ENCODE data around the gene SDR39U1. TPM values are rescaled to one million over a fixed set of nuclear protein-coding genes. Genes with fewer than 3 reads are reported as not detected.
A peak's percentile ranks its signal among the peaks of the same experiment; 100 is the strongest.

The SDR39U1 gene
- total and polyA plus RNA-seq, 7 donors, result 55.7 to 110 (median 63.6) TPM

DNA sequence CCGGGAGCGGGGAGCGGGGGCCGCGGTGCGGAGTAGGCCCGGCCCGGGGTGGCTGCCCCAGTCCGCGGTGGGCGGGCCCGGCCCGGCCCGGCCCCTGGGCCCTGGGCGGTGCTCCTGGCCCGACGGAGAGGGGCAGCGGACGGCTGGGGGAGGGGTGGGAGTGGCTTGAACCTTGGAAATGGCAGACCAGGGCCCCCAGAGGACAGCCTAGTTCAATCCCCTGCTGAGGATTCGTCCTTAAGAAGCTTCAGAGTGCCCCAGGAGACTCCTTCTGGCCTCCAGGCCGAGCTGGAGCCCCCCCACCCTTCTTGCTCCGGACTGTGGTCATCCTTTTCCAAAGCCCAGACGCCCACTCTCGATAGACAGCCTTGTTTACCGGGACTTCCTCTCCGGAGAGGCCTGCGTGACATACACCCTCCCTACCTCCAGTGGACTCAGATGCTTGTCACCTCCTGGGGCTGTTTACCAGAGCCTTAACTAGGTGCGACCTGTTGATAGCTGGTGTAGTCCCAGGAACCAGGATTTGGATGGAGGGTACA is 12.4 kb downstream of the SDR39U1 start:
- Histone ChIP-seq H3K4me3 (peak overlapping the region; percentile 84), H3K27me3 (ENCODE audit: insufficient read depth in 3 of 3, low read length in 2 of 3) (no peaks in the 10 kb centered on the region), H3K4me1 (peaks cover 17% of the 10 kb centered on the region), H3K27ac (peak overlapping the region; percentile 98), H3K36me3 (ENCODE audit: insufficient read depth in 1 of 2, low read depth in 1 of 2) (peaks cover 0 to 40% of the 10 kb centered on the region in 2 donors), H3K9me3 (no peaks in the 10 kb centered on the region)
- peak; percentile 73 to 83 (median 78) for ATAC-seq
- 1 to 4% (median 3%) methylated on average over 9 to 28 of the region's 28 CpGs for whole genome bisulfite sequencing, 3 donors
- TF ChIP-seq, protein P1, sequence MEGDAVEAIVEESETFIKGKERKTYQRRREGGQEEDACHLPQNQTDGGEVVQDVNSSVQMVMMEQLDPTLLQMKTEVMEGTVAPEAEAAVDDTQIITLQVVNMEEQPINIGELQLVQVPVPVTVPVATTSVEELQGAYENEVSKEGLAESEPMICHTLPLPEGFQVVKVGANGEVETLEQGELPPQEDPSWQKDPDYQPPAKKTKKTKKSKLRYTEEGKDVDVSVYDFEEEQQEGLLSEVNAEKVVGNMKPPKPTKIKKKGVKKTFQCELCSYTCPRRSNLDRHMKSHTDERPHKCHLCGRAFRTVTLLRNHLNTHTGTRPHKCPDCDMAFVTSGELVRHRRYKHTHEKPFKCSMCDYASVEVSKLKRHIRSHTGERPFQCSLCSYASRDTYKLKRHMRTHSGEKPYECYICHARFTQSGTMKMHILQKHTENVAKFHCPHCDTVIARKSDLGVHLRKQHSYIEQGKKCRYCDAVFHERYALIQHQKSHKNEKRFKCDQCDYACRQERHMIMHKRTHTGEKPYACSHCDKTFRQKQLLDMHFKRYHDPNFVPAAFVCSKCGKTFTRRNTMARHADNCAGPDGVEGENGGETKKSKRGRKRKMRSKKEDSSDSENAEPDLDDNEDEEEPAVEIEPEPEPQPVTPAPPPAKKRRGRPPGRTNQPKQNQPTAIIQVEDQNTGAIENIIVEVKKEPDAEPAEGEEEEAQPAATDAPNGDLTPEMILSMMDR (IDR thresholded peaks at IDR 0.05), result no peak
- DNase-seq, result peak; percentile 85 to 90
- intact Hi-C loops (cut with DNase I), result loop anchor here (1.0 to 10.0 kb wide), 2 partner anchors 64 to 185 kb away; partner anchors contain the start of gene TINF2 (in 1 of the 2)

DNA sequence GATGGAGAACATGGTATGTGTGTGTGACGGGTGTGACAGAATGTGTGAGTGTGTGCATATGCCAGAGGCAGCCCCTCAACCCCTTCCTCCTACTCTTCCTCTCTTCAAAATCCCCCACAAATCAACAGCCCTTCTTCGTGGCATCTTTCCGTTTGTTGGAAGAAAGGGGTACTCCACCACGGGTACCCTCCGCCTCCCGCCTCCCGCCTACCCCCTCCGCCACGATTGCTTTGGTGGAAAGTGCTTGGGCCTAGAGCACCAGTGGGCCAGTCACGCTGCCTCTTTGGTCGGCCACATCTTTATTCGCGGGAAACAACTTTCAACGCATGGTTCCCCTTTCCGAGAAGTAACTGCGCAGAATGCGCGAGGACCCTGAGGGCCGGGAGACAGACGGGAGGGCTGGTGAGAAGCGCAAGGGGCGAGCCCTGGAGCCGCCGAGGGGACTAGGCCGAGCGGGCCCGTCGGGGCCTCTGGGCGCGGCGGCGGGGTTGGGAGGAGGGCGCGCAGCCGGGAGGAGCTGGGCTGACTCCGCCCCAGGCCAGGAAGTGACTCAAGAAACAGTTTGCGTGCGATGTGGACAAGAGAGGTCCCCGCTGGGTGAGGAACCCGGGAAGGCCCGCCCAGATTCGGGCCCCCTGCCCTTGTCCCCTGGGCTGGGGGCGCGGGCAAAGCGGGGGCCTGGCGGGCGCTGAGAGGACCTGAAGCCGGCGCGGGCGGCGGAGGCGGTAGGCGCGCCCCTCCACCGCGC is 13.0 kb downstream of the SDR39U1 start, which contains the start of the genes CBLN3 and KHNYN:
CBLN3 (minus strand) TSS at position 274 of the 748 bp plus-strand sequence. CDS start 614 bp downstream, outside the sequence.
KHNYN (plus strand) TSS at position 560 of the 748 bp plus-strand sequence. CDS start 777 bp downstream, outside the sequence.
- WGBS, 3 donors, result 4 to 6% (median 5%) methylated on average over 41 to 57 of the region's 57 CpGs
- DNase-seq, result peak; percentile 93 to 95
- intact Hi-C loops (cut with DNase I), result loop anchor here (1.0 to 10.0 kb wide), 2 partner anchors 63 to 185 kb away; partner anchors contain the start of gene TINF2 (in 1 of the 2)
- TF ChIP-seq, protein P1 (IDR thresholded peaks at IDR 0.05), result no peak
- Histone ChIP-seq H3K4me3 (peak within 1 kb of the TSS; percentile 84), H3K27ac (peak within 1 kb of the TSS; percentile 98), H3K4me1 (peaks cover 17% of the 10 kb centered on the region), H3K36me3 (ENCODE audit: insufficient read depth in 1 of 2, low read depth in 1 of 2) (peaks cover 0 to 36% of the 10 kb centered on the region in 2 donors), H3K9me3 (no peaks in the 10 kb centered on the region), H3K27me3 (ENCODE audit: insufficient read depth in 3 of 3, low read length in 2 of 3) (no peaks in the 10 kb centered on the region)
- ATAC-seq, result peak; percentile 89 to 93 (median 90)

DNA sequence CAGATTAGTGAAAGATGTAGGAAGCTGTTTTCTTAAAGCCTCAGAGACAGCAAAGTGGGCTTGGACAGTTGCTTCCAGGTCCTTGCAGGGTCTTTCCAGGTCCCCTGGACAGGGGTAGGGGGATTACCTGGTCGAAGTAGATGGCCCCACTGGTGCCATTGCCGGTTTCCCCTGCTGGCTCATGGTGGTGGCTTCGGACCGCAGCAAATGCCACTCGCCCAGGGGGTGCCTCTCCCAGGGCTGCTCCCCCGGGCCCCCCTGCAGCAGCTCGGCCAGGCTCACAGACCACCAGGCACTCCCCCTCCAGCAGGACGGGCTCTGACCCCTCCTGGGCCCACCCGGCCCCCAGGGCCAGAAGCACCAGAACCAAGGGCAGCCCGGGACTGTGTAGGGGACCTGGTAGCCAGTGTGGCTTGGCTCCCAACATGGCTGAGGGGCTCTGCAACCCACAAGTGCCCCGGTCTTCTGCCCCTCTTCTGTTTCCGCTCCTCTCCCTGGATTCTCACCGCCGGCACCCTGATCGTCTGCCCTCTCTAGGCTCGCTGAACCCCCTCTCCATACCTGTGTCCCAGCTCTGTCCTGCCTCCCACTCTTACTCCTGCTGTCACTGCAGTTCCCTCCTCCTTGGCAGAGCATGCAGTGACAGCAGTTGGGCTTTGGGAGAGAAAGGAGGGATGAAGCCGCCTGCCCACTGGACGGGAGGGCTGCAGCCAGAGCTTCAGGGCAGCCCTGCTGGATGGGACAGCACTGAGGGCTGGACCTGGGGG is 13.8 kb downstream of the SDR39U1 start:
- Histone ChIP-seq H3K4me1 (peaks cover 17% of the 10 kb centered on the region), H3K9me3 (no peaks in the 10 kb centered on the region), H3K27ac (peak overlapping the region; percentile 98), H3K36me3 (ENCODE audit: insufficient read depth in 1 of 2, low read depth in 1 of 2) (peaks cover 0 to 28% of the 10 kb centered on the region in 2 donors), H3K4me3 (peak overlapping the region; percentile 84), H3K27me3 (ENCODE audit: insufficient read depth in 3 of 3, low read length in 2 of 3) (no peaks in the 10 kb centered on the region)
- 86 to 87% (median 86%) methylated on average over 14 to 18 of the region's 18 CpGs for WGBS, 3 donors
- TF ChIP-seq, protein P1 (IDR thresholded peaks at IDR 0.05), result no peak
- ATAC-seq, result no peak
- intact Hi-C loops (cut with DNase I), result no loop called here
- no peak for DNase-seq

DNA sequence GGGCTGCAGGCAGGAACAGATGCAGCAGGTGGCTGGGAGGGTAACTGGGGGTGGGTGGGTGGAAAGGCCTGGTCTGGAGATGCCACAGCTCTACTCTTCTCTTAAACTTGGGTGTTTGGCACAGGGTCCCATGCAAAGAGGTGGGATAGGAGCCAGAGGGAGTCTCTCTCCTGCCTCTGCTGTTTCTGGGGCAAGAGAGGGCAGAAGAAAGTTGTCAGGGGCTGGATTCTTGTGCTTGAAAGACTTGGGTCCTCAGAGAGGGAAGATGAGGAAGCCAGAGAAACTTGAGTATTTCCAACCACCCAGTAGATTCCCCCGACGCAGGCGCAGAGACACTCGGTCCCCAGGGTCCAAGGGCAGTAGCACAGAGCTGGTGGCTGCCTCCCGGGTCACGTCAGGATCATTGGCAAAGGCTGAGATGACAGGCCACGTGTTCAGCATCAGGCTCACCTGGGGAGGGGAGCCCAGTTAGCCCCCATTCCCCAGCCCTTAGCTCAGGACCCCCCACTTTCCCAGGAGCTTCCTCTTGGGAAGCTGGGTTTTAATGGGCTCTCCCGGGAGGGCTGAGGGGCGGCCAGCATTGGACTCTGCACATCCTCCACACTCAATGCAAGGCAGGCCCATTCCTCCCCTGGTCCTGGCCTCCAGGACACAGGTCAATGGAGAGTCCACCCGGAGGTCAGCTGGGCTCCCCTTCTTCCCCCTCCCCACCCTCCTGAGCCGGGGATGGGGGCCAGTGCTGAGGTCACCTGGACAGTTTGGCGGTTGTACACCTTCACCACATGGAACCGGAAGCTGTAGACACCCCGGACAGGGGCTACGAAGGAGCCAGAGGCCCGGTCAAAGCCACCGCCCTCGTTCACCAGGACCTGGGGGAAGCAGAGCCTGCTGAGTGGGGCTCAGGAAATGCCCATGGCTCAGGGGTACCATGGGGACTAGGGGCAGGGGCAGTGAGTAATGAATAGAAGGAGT is 14.8 kb downstream of the SDR39U1 start:
- TF ChIP-seq, protein P1 (IDR thresholded peaks at IDR 0.05), result no peak
- Histone ChIP-seq H3K4me3 (no peak overlapping the region), H3K9me3 (no peaks in the 10 kb centered on the region), H3K27ac (no peak overlapping the region), H3K27me3 (ENCODE audit: insufficient read depth in 3 of 3, low read length in 2 of 3) (no peaks in the 10 kb centered on the region), H3K36me3 (ENCODE audit: insufficient read depth in 1 of 2, low read depth in 1 of 2) (peaks cover 0 to 18% of the 10 kb centered on the region in 2 donors), H3K4me1 (peaks cover 17% of the 10 kb centered on the region)
- ATAC-seq (no peak), DNase-seq (no peak)
- 84 to 88% (median 84%) methylated on average over 18 of the region's 18 CpGs for WGBS, 3 donors
- intact Hi-C loops (cut with DNase I), result loop anchor here in 1 of 2 donors (1.0 kb wide), 1 partner anchor 19 kb away; no protein-coding TSS in a partner anchor

Measured in psoas muscle (tissue), 8 donors.